Hematopoietic multipotent progenitor cell treated with erythropoietin and hydrocortisone succinate and interleukin-3 and kit ligand, for 8 days (in vitro differentiated cells): ENCODE data around the gene LGALS13.

Experiments used
- DNase-seq: peaks from one replicate; pipeline ENCODE4 v3.0.0-alpha.2; 2015

The LGALS13 gene

GRCh38 chr19:39602224-39602623 lies at the start of gene LGALS13:
Gene LGALS13, plus strand, starts transcription at chr19:39602524. Its CDS starts 45 bp downstream, at chr19:39602569.
- DNase-seq: no peak

GRCh38 chr19:39553082-39553652 lies 49.2 kb upstream of the LGALS13 start:
- DNase-seq: no peak

- DNase-seq: no peak
Measured at GRCh38 chr19:39554701-39555311, 47.5 kb upstream of the LGALS13 start.

- no peak for DNase-seq
Measured at GRCh38 chr19:39555883-39556282, 46.4 kb upstream of the LGALS13 start.

- no peak for DNase-seq
Measured at GRCh38 chr19:39557811-39558623, 44.3 kb upstream of the LGALS13 start.

- DNase-seq: no peak
Measured at GRCh38 chr19:39558624-39559117, 43.7 kb upstream of the LGALS13 start.

- DNase-seq: no peak
Measured at GRCh38 chr19:39563408-39563807, 38.9 kb upstream of the LGALS13 start.

- DNase-seq: no peak
Measured at GRCh38 chr19:39566064-39566463, 36.3 kb upstream of the LGALS13 start.

GRCh38 chr19:39568604-39569003 lies 33.7 kb upstream of the LGALS13 start:
- DNase-seq: no peak

GRCh38 chr19:39582442-39582841 lies 19.9 kb upstream of the LGALS13 start:
- no peak for DNase-seq

- no peak for DNase-seq
Measured at GRCh38 chr19:39582891-39583625, 19.3 kb upstream of the LGALS13 start.

GRCh38 chr19:39587496-39587895 lies 14.8 kb upstream of the LGALS13 start:
- DNase-seq: no peak

- DNase-seq: no peak
Measured at GRCh38 chr19:39588066-39588465, 14.3 kb upstream of the LGALS13 start.

GRCh38 chr19:39590265-39590664 lies 12.1 kb upstream of the LGALS13 start:
- peak; percentile 8 for DNase-seq

GRCh38 chr19:39592381-39592780 lies 9.9 kb upstream of the LGALS13 start:
- no peak for DNase-seq

- DNase-seq: no peak
Measured at GRCh38 chr19:39595950-39596349, 6.4 kb upstream of the LGALS13 start.

- DNase-seq: no peak
Measured at GRCh38 chr19:39596911-39597310, 5.4 kb upstream of the LGALS13 start.

GRCh38 chr19:39599116-39599515 lies 3.2 kb upstream of the LGALS13 start:
- DNase-seq: peak; percentile 41

GRCh38 chr19:39603825-39604224 lies 1.5 kb downstream of the LGALS13 start:
- no peak for DNase-seq

GRCh38 chr19:39607021-39607420 lies 4.7 kb downstream of the LGALS13 start:
- DNase-seq: no peak

GRCh38 chr19:39607561-39607960 lies 5.2 kb downstream of the LGALS13 start:
- DNase-seq: no peak

GRCh38 chr19:39613597-39613996 lies 11.3 kb downstream of the LGALS13 start:
- no peak for DNase-seq

GRCh38 chr19:39617745-39618144 lies 15.4 kb downstream of the LGALS13 start:
- DNase-seq: no peak
